ENCODE results near the gene NUP188.

NUP188 gene

DNA sequence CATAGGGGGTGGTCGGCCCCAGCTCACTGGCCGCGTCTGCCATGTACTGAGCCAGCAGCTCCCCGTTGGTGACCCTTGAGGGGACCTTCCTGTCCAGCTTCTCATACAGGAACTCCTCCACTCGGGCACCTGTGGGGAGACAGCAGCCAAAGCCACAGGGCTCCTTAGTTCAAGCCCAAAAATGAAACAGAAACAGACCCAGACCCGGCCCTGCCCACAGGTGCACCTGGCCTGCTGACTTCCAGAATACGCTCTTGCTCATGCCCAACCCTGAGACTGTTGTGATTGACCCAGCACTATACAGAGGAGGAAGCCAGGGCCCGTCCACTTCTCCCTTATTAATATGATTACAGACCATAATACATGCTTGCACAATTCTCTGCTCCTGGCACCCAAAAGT is 73.6 kb downstream of the NUP188 start:
- in situ Hi-C loops (cut with HindIII; ENCODE audit: low pct_ligation_motif_present, low sequenced_read_pairs) = no loop called here
- H3K36me3 ChIP-seq (replicated peaks) = no peaks in the 10 kb centered on the region
- H3K4me3 ChIP-seq (ENCODE audit: low read depth, low read length) = no peak overlapping the region
- H3K27ac ChIP-seq = no peak overlapping the region
- no peak for DNase-seq
- H3K27me3 ChIP-seq (replicated peaks) = no peaks in the 10 kb centered on the region
- TF ChIP-seq, protein P1, sequence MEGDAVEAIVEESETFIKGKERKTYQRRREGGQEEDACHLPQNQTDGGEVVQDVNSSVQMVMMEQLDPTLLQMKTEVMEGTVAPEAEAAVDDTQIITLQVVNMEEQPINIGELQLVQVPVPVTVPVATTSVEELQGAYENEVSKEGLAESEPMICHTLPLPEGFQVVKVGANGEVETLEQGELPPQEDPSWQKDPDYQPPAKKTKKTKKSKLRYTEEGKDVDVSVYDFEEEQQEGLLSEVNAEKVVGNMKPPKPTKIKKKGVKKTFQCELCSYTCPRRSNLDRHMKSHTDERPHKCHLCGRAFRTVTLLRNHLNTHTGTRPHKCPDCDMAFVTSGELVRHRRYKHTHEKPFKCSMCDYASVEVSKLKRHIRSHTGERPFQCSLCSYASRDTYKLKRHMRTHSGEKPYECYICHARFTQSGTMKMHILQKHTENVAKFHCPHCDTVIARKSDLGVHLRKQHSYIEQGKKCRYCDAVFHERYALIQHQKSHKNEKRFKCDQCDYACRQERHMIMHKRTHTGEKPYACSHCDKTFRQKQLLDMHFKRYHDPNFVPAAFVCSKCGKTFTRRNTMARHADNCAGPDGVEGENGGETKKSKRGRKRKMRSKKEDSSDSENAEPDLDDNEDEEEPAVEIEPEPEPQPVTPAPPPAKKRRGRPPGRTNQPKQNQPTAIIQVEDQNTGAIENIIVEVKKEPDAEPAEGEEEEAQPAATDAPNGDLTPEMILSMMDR (IDR thresholded peaks at IDR 0.05; ENCODE audit: low read depth, low read length, missing control alignments) = no peak

DNA sequence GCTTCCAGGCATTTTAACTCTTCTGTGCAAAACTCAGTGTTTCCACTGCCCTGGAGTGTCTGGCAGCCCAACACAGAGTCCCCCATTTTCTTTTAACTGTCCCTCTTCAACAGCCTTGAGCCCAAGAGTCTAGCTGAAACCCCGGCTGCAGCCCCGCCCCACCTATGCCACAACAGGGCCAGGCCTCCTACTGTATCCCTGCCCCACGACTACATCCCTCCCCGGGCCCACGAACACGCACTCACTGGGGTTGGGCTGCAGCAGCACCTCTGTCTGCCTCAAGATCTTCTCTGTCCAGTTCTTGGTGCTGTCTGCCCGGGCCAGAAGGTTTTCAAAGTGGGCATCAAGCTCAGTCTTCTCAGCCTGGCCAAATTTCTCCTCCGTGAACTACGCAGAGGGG is 74.5 kb downstream of the NUP188 start:
- TF ChIP-seq, protein P1 (IDR thresholded peaks at IDR 0.05; ENCODE audit: low read depth, low read length, missing control alignments) = no peak
- in situ Hi-C loops (cut with HindIII; ENCODE audit: low pct_ligation_motif_present, low sequenced_read_pairs) = no loop called here
- Histone ChIP-seq H3K27me3 (replicated peaks) (no peaks in the 10 kb centered on the region), H3K4me3 (ENCODE audit: low read depth, low read length) (no peak overlapping the region), H3K27ac (no peak overlapping the region), H3K36me3 (replicated peaks) (no peaks in the 10 kb centered on the region)
- no peak for DNase-seq

DNA sequence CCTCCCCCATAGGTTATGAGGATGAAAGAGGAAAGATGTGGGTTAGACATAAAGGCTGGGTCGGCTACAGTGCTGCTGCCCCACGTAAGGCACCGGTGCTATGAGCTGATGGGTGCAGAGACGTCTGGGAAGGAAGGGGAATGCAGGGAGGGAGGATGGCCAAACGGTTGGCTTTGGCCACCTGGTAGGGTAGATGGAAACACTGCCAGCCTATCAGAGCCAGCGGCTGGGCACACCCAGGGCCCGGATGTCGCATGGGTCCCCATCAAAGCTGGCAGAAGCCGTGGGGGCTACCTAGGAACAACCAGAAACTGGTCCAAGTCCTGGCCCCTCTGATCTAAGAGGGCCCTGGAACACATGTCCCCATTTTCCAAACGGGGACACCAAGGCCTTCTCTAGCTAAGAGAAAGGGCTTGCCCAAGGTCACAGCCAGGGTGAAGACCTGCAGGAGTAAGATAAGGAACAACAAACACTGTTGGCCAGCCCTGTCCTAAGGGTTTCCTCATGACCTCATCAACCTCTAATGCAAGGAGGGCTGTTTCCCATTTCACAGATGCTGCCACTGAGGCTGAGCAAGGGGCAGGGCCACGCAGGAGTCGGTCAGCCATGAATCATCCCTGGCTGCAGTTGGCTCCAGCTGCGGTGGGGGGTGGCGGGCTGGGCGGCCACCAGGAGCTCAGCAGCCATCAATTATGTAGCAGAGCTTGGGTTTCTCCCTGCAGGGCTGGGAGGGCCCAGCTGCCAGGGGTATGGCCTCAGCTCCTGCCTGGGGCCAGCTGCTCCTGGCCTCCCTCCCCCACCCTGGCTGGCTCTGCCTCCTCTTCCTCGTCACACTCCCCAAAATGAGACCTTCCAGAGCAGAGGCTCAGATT is 75.8 kb downstream of the NUP188 start:
- peak; percentile 43 for DNase-seq
- Histone ChIP-seq H3K27ac (no peak overlapping the region), H3K27me3 (replicated peaks) (no peaks in the 10 kb centered on the region), H3K4me3 (ENCODE audit: low read depth, low read length) (no peak overlapping the region), H3K36me3 (replicated peaks) (no peaks in the 10 kb centered on the region)
- in situ Hi-C loops (cut with HindIII; ENCODE audit: low pct_ligation_motif_present, low sequenced_read_pairs) = no loop called here
- TF ChIP-seq, protein P1 (IDR thresholded peaks at IDR 0.05; ENCODE audit: low read depth, low read length, missing control alignments) = no peak

DNA sequence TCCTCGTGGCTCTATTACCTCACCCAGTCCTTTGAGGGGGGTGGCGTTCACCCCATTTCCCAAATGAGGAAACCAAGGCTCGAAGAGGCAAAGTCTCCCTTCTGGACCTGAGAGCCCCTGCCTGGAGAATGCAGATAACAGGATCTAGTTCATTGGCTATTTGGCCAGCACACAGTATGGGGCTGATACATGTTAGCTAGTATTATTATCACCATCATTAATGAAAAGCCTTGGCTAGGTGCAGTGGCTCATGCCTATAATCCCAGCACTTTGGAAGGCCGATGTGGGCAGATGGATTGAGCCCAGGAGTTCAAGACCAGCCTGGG is 76.4 kb downstream of the NUP188 start:
- Histone ChIP-seq H3K36me3 (replicated peaks) (no peaks in the 10 kb centered on the region), H3K4me3 (ENCODE audit: low read depth, low read length) (no peak overlapping the region), H3K27me3 (replicated peaks) (no peaks in the 10 kb centered on the region), H3K27ac (no peak overlapping the region)
- no peak for DNase-seq
- TF ChIP-seq, protein P1 (IDR thresholded peaks at IDR 0.05; ENCODE audit: low read depth, low read length, missing control alignments) = no peak
- in situ Hi-C loops (cut with HindIII; ENCODE audit: low pct_ligation_motif_present, low sequenced_read_pairs) = no loop called here

DNA sequence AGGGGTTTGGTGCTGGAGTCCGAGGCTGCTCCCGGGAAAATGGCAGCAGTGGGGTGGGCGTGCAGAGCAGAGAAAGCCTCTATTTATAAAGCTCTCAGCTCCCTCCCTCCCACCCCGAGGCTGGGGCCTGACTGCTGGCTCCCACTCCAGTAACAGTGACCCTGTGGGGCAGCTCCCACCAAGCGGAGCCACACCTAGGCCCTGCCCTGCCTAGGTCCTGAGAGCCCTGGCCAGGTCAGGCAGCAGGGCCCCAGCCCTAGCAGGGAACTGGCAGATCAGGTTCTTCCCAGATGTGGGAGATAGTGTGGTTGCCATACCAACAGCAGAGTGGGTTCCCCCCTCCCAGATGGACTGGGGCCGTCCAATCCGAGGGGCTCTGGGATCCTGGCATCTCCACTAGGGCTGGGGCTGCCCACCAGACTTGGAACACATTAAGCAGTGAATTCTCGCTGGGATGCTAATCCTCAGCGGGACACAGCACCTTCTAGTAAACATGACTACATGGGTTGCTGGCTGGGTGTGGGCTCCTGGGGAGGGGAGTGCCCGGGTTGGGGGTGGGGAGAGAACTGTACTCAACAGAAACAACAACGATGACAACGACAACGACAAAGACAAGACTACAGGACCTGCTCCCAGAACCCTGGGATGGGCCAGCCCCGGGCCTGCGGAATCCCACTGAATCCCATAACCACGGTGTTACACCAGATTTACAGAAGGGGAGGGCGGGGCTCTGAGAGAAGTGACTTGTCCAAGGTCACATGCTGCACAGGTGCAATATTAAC is 79.1 kb downstream of the NUP188 start:
- Histone ChIP-seq H3K36me3 (replicated peaks) (no peaks in the 10 kb centered on the region), H3K4me3 (ENCODE audit: low read depth, low read length) (no peak overlapping the region), H3K27ac (no peak overlapping the region), H3K27me3 (replicated peaks) (no peaks in the 10 kb centered on the region)
- TF ChIP-seq, protein P1 (IDR thresholded peaks at IDR 0.05; ENCODE audit: low read depth, low read length, missing control alignments) = no peak
- DNase-seq = no peak
- in situ Hi-C loops (cut with HindIII; ENCODE audit: low pct_ligation_motif_present, low sequenced_read_pairs) = no loop called here

Measured in brain microvascular endothelial cell (primary cell).